DND-41 (cell line): ENCODE measurements around the gene MGAT4B.

ENCODE experiments used
- EZH2 ChIP-seq: IDR thresholded peaks from 3 replicates; pipeline ENCODE4 v1.6.1; 2012; ENCODE audit warnings: borderline replicate concordance, low read depth, mild to moderate bottlenecking, moderate library complexity, low read length, inconsistent platforms; ENCODE audit not compliant: severe bottlenecking
- TF ChIP-seq, protein P1 (sequence below): IDR thresholded peaks from 2 replicates; pipeline ENCODE4 v1.5.1; 2012; ENCODE audit warnings: borderline replicate concordance, low read length, moderate library complexity, mild to moderate bottlenecking; ENCODE audit not compliant: poor library complexity, severe bottlenecking; ENCODE audit errors: extremely low read depth

DNA sequence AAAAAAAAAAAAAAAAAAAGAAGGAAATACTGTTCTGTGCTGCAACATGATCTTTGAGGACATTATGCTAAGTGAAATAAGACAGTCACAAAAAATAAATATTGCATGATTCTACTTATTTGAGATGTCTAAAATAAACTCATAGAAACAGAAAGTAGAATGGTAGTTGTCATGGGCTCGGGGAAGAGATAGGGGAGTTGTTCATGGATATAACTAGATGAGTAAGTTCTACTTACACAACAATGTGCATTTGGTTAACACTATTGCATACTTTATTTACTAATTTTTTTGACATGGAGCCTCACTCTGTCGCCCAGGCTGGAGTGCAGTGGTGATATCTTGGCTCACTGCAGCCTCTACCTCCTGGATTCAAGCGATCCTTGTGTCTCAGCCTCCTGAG lies 58.9 kb downstream of the MGAT4B start:
- TF ChIP-seq, protein P1, sequence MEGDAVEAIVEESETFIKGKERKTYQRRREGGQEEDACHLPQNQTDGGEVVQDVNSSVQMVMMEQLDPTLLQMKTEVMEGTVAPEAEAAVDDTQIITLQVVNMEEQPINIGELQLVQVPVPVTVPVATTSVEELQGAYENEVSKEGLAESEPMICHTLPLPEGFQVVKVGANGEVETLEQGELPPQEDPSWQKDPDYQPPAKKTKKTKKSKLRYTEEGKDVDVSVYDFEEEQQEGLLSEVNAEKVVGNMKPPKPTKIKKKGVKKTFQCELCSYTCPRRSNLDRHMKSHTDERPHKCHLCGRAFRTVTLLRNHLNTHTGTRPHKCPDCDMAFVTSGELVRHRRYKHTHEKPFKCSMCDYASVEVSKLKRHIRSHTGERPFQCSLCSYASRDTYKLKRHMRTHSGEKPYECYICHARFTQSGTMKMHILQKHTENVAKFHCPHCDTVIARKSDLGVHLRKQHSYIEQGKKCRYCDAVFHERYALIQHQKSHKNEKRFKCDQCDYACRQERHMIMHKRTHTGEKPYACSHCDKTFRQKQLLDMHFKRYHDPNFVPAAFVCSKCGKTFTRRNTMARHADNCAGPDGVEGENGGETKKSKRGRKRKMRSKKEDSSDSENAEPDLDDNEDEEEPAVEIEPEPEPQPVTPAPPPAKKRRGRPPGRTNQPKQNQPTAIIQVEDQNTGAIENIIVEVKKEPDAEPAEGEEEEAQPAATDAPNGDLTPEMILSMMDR: no peak
- TF ChIP-seq EZH2: no peak
